A673 (cell line): ENCODE data around the gene CALN1.

Experiments
- CTCF ChIP-seq: fragments of 300-800, 200-600 bp; sonication (generic); conservative IDR thresholded peaks from 2 replicates; pipeline ENCODE4 v1.5.1; 2017; ENCODE audit warnings: low read depth, mild to moderate bottlenecking, antibody characterized with exemption, low read length, moderate library complexity, mixed read lengths
- EZH2 ChIP-seq: fragments of 200-600 bp; sonication (generic); IDR thresholded peaks from 2 replicates; pipeline ENCODE4 v1.6.1; 2017; ENCODE audit warnings: borderline replicate concordance, low read depth, mild to moderate bottlenecking, mixed read lengths, antibody characterized with exemption, low read length; ENCODE audit not compliant: poor library complexity, severe bottlenecking

DNA sequence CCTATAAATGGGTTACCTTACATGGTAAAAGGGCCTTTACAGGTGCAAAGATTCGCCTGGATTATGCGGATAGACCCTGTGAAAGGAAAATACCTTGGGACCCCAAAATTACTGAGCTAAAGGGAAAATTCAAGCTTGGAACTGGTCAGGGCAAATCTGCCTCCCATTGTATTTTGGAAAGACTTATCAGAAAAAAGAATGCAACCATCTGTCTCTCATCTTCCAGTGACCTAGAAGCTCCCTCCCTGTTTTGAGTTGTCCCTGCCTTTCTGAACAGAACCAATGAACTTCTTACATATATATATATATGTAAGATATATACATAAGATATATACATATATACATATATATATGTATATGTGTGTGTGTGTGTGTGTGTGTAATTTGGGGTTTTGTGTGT, 583.8 kb downstream of the CALN1 start:
- TF ChIP-seq CTCF (no peak), EZH2 (no peak)
